22Rv1 (cell line): ENCODE results near the gene TAS1R3.

ENCODE experiments used
- H3K27ac ChIP-seq: fragments of 450-650 bp; 2 replicates; pipeline ENCODE4 v1.5.1; 2017
- ZFX ChIP-seq: fragments of 450-650 bp; IDR thresholded peaks from 2 replicates; pipeline ENCODE4 v1.6.1; 2017; ENCODE audit warnings: antibody characterized with exemption, borderline replicate concordance
- TF ChIP-seq, protein P1 (sequence below): fragments of 450-650 bp; IDR thresholded peaks from 2 replicates; pipeline ENCODE4 v1.5.1; 2017; ENCODE audit warnings: mild to moderate bottlenecking

TAS1R3 gene

DNA sequence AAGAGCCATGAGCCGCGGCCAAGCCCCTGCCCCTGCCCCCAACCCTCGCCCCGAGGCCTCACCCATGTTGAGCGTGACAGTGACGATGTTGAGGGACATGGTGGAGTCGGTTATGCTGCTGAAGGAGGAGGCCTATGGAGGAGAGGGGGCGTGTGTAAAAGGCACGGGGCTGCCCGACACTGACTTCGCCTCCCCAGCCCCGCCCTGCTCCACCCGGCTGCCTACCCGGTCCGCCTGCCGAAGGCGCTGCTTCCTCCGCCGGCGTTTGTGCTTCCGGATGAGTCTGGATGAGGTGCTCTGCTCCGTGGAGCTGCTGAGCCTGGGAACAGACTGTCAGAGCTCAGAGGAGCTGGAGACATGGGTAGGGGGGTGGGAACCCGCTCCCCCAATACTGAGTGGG is 9.1 kb downstream of the TAS1R3 start:
- TF ChIP-seq, protein P1, sequence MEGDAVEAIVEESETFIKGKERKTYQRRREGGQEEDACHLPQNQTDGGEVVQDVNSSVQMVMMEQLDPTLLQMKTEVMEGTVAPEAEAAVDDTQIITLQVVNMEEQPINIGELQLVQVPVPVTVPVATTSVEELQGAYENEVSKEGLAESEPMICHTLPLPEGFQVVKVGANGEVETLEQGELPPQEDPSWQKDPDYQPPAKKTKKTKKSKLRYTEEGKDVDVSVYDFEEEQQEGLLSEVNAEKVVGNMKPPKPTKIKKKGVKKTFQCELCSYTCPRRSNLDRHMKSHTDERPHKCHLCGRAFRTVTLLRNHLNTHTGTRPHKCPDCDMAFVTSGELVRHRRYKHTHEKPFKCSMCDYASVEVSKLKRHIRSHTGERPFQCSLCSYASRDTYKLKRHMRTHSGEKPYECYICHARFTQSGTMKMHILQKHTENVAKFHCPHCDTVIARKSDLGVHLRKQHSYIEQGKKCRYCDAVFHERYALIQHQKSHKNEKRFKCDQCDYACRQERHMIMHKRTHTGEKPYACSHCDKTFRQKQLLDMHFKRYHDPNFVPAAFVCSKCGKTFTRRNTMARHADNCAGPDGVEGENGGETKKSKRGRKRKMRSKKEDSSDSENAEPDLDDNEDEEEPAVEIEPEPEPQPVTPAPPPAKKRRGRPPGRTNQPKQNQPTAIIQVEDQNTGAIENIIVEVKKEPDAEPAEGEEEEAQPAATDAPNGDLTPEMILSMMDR: no peak
- no peak for TF ChIP-seq ZFX

DNA sequence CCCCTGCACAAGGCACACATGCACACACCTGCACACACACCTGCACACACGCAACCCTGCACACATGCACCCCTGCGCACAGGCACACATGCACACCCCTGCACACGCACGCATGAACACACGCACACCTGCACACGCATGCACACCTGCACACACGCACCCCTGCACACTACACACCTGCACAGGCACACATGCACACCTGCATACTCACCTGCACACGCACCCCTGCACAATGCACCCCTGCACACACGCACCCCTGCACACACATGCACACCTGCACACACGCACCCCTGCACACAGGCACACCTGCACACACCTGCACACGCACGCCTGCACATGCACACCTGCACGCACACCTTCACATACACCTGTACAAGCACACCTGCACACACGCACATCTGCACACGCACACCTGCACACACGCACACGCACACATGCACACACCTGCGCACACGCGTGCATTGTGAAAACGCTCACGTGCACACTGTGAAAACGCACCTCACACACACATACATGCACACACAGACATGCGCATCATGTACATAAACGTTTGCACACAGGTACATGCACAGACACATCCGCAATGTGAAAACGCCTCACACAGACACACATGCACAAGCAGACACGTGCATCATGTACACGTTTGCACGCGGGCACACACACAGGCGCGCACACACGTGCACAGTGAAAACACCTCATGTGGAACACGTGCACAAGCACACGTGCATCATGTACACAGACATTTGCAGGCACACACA is 9.9 kb downstream of the TAS1R3 start:
- H3K27ac ChIP-seq: no peak overlapping the region
- no peak for TF ChIP-seq ZFX
- TF ChIP-seq, protein P1: no peak

More for the DNA sequence above, 9.1 kb downstream of the TAS1R3 start:
- H3K27ac ChIP-seq: no peak overlapping the region

DNA sequence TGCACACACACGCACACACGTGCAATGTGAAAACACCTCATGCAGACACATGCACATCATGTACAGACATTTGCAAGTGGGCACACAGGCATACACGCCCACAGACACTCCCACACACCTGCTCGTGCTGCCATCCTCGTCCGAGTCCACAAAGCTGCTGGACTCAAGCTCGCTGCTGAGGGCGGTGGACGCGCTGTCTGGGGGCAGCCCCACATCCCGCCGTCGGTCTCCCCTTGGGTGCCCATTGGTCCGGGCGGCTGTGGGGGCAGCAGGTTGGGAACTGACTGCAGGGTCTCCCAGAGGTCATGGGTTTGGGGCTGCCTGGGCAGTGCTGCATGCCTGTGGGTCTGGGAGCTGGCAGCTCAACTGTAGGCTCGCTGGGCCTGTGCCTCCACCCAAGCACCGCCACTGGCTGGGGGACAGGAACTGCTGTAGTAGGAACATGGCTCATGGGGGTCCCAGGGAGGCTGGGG is 10.5 kb downstream of the TAS1R3 start:
- H3K27ac ChIP-seq: no peak overlapping the region
- TF ChIP-seq ZFX: no peak
- TF ChIP-seq, protein P1: no peak

DNA sequence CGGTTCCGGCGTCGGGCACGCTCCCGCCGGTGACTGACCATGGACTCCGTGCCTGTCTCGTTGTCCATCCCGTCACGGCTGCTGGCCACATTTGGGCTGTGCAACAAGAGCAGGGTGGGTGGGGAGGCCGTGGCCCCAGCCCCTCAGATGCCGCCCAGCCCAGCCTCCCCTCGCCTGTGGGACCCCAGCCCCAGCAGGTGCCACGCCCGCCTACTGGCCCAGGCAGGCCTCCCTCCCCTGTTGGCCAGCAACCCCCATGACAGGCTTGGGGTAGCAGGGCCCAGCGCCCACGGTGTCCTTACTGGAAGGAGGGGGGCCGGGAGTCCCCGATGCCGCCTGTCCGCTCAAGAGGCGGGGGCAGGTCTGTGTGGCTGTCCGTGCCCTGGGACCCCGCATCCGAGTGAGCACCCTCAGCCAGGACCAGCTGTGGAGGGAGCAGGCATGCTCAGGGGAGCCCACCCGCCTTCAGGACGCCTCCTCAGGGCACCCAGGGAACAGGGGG is 11.0 kb downstream of the TAS1R3 start:
- TF ChIP-seq, protein P1: no peak
- no peak for TF ChIP-seq ZFX
- no peak overlapping the region for H3K27ac ChIP-seq

DNA sequence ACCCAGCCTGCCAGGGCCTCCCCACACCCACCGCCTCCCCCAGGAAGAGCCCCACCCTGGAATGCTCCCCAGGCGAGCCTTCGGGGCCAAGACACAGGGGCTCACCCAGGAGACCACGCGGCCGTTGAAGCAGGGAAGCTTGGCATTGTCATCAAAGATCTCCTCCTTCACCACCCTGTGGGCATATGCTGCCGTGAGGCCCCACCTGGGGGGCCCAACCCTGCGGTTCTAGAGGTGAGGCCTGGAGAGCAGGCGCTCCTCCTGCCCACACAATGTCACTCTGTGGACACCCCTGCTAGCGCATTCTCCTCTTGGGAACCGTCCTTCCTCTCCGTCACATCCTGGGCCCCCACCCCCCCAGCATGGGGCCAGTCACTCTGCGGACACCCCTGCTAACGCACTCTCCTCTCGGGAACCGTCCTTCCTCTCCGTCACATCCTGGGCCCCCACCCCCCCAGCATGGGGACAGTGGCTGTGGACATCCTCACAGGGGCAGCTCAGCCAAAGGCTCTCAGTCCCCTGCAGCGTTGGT is 11.6 kb downstream of the TAS1R3 start:
- H3K27ac ChIP-seq: no peak overlapping the region

DNA sequence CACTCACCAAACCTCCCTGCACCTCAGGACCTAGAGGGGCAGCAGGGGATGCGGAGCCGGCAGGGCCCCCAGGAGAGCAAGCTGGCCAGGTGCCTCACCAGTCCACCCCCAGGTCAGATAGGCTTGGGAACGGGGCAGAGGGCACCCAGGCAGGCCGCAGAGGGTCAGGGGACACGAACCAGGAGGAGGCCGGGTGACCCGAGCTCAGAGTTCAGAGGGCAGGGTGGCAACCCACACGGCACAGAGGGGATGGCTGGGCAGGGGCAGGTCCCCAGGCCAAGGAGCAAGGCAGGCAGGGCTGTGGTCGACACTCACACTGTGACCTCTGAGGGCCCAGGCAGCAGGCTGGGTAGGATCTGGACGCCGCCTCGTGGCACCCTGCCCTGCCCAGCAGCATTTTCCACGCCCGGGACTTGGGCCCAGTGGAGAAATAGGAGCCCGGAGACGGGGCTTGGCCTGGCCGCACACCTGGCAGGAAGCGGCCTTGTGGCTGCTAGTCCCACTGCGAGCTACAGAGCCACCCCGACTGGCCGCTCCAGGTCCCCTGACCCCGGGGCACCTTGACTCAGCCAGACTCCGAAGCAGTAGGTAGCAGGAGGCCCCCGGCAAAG is 12.8 kb downstream of the TAS1R3 start:
- no peak for TF ChIP-seq ZFX
- TF ChIP-seq, protein P1: no peak
- H3K27ac ChIP-seq: no peak overlapping the region

More for the DNA sequence above, 11.6 kb downstream of the TAS1R3 start:
- TF ChIP-seq, protein P1: no peak
- no peak for TF ChIP-seq ZFX
